SU-DHL-6 (cell line): ENCODE measurements around the gene SDK1.
A peak's percentile ranks its signal among the peaks of the same experiment; 100 is the strongest.

ENCODE experiments used
- H2AFZ ChIP-seq: fragments of 200-600 bp; sonication (generic); 2 replicates; pipeline ENCODE4 v1.6.1; 2014; ENCODE audit warnings: low read depth, mild to moderate bottlenecking, moderate library complexity, mixed read lengths, antibody characterized with exemption, low read length; ENCODE audit not compliant: severe bottlenecking
- H3F3A ChIP-seq: fragments of 200-600 bp; shearing (Covaris generic); 2 replicates; pipeline ENCODE4 v1.6.0; 2016; ENCODE audit warnings: antibody characterized with exemption, mild to moderate bottlenecking; ENCODE audit not compliant: insufficient read depth
- H3K27ac ChIP-seq: fragments of 200-600 bp; sonication (generic); 2 replicates; pipeline ENCODE4 v1.5.1; 2016; ENCODE audit warnings: low read depth, mild to moderate bottlenecking, low read length, moderate library complexity, mixed read lengths
- H3K27me3 ChIP-seq: fragments of 200-600 bp; sonication (generic), shearing (Covaris generic); 2 replicates; pipeline ENCODE4 v1.6.0; 2014; ENCODE audit warnings: mild to moderate bottlenecking, low read length
- H3K36me3 ChIP-seq: fragments of 200-600 bp; sonication (generic); 2 replicates; pipeline ENCODE4 v1.6.1; 2014; ENCODE audit warnings: mild to moderate bottlenecking, low read length, mixed read lengths
- H3K4me2 ChIP-seq: fragments of 300-600, 200-600 bp; shearing (Covaris generic), sonication (generic); 2 replicates; pipeline ENCODE4 v1.6.0; 2014; ENCODE audit warnings: low read length, low read depth, mild to moderate bottlenecking; ENCODE audit not compliant: poor library complexity, severe bottlenecking
- H3K4me3 ChIP-seq: fragments of 200-600 bp; sonication (generic); 2 replicates; pipeline ENCODE4 v1.5.1; 2014; ENCODE audit warnings: antibody characterized with exemption, low read length, mild to moderate bottlenecking, mixed read lengths; ENCODE audit not compliant: insufficient read depth, poor library complexity, severe bottlenecking
- H3K79me2 ChIP-seq: fragments of 200-600 bp; sonication (generic); 2 replicates; pipeline ENCODE4 v1.6.1; 2014; ENCODE audit warnings: mild to moderate bottlenecking, low read length, moderate library complexity; ENCODE audit not compliant: insufficient read depth
- H3K9ac ChIP-seq: fragments of 200-600 bp; sonication (generic); 2 replicates; pipeline ENCODE4 v1.7.0; 2014; ENCODE audit warnings: mild to moderate bottlenecking, low read length
- H3K9me2 ChIP-seq: fragments of 200-600 bp; sonication (generic); replicated peaks from 2 replicates; pipeline ENCODE4 v1.6.1; 2014; ENCODE audit warnings: low read length; ENCODE audit not compliant: insufficient read depth
- H3K9me3 ChIP-seq: fragments of 200-600 bp; sonication (generic); 2 replicates; pipeline ENCODE4 v1.6.1; 2014; ENCODE audit warnings: low read length, mixed read lengths; ENCODE audit not compliant: insufficient read depth
- H4K20me1 ChIP-seq: fragments of 200-600 bp; sonication (generic); 2 replicates; pipeline ENCODE4 v1.6.1; 2014; ENCODE audit warnings: low read depth, mild to moderate bottlenecking, antibody characterized with exemption, low read length, moderate library complexity, mixed read lengths
- CTCF ChIP-seq: fragments of 200-600 bp; sonication (generic); IDR thresholded peaks from one replicate; pipeline ENCODE4 v1.5.1; 2017; ENCODE audit warnings: antibody characterized with exemption, mild to moderate bottlenecking, low read length, moderate library complexity; ENCODE audit not compliant: insufficient read depth, poor library complexity, severe bottlenecking
- EZH2phosphoT487 ChIP-seq: fragments of 200-600 bp; sonication (generic), shearing (Covaris generic); conservative IDR thresholded peaks from 2 replicates; pipeline ENCODE4 v1.6.1; 2018; ENCODE audit warnings: mild to moderate bottlenecking, antibody characterized with exemption, low read length, moderate library complexity, mixed read lengths

Gene SDK1

DNA sequence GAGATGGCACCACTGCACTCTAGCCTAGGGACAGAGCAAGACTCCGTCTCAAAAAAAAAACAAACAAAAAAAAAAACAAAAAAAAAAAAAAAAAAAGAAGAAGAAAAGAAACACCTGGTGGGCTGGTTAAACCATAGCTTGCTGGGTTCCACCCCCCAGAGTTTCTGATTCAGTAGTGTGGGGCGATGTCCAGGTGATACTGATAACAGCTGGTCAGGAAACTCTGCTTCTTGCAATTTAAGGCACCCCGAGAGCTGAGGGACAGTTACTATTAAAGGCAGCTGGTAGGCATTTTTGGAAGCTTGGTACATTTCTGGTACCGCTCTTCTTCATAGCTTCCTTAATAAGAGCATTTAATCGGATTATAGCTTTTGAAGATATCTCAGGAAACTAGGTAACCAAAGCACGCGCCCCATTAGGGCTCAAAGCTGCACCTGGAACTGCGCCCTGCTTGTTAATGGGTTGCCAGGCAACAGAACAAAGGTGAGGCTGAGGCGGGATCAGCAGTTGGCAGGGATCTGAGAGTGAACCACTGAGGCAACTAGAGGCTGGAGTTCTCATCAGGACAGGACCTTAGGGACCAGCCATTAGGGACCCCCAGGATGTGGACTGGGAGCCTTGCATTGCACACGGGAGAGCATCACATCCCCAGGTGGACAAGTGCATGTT is 6.5 kb upstream of the SDK1 start:
- Histone ChIP-seq H3F3A (no peaks in the 10 kb centered on the region), H3K9me3 (no peaks in the 10 kb centered on the region), H2AFZ (no peak overlapping the region), H3K9me2 (no peaks in the 10 kb centered on the region), H3K4me2 (no peak overlapping the region), H4K20me1 (no peaks in the 10 kb centered on the region), H3K27me3 (no peaks in the 10 kb centered on the region), H3K27ac (no peak overlapping the region), H3K36me3 (no peaks in the 10 kb centered on the region), H3K9ac (no peak overlapping the region), H3K79me2 (no peaks in the 10 kb centered on the region), H3K4me3 (no peak overlapping the region)
- TF ChIP-seq EZH2phosphoT487 (no peak), CTCF (no peak)

GRCh38 chr7:3297105-3297819 is 3.8 kb upstream of the SDK1 start:
- Histone ChIP-seq H3K36me3 (no peaks in the 10 kb centered on the region), H3K9ac (no peak overlapping the region), H3F3A (no peaks in the 10 kb centered on the region), H3K27ac (no peak overlapping the region), H3K4me3 (no peak overlapping the region), H3K9me2 (no peaks in the 10 kb centered on the region), H3K9me3 (no peaks in the 10 kb centered on the region), H2AFZ (no peak overlapping the region), H3K27me3 (no peaks in the 10 kb centered on the region), H3K79me2 (no peaks in the 10 kb centered on the region), H4K20me1 (no peaks in the 10 kb centered on the region), H3K4me2 (no peak overlapping the region)
- TF ChIP-seq CTCF (no peak), EZH2phosphoT487 (no peak)

DNA sequence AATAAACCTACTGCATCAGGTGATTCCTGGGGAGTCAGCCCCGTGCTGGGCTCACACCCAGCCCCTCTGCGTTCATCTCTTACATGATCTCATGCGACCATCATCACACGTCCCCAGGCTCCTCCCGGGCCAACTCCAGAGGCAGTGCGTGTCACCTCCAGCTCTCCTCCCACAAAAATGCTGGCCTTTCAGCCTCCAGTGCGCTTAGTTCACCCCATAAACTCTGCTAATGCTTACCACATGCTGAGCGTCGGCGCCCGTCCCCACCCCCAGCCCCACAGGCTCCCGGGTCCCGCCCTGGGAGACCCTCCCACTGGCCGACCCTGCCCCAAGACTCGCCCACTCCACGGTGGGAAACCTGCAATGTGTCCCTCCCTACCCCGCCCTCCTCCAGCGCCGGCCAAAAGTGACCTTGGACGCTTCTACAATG is 816 bp upstream of the SDK1 start:
- Histone ChIP-seq H3K79me2 (no peaks in the 10 kb centered on the region), H3K36me3 (no peaks in the 10 kb centered on the region), H3F3A (no peaks in the 10 kb centered on the region), H3K9me2 (no peaks in the 10 kb centered on the region), H3K27me3 (no peaks in the 10 kb centered on the region), H3K9ac (peak overlapping the region; percentile 31), H3K4me2 (peak overlapping the region; percentile 59), H2AFZ (peak overlapping the region; percentile 70), H3K9me3 (no peaks in the 10 kb centered on the region), H3K4me3 (peak overlapping the region; percentile 43), H4K20me1 (no peaks in the 10 kb centered on the region), H3K27ac (no peak overlapping the region)
- TF ChIP-seq CTCF (no peak), EZH2phosphoT487 (no peak)
